H1 (cell line): ENCODE results near the gene TMPRSS11E. TPM values are rescaled to one million over a fixed set of nuclear protein-coding genes. Genes with fewer than 3 reads are reported as not detected.

Experiments
- CTCF ChIA-PET: fragments of 300-600 bp; sonication (Branson Sonifier 250); formaldehyde crosslinking; loops from one replicate; lab custom pipeline; 2021; ENCODE audit not compliant: partially characterized antibody; lab: Charles Lee
- POLR2A ChIA-PET: fragments of 300-600 bp; sonication (Branson Sonifier 250); formaldehyde crosslinking; loops from one replicate; lab custom pipeline; 2021; ENCODE audit warnings: inconsistent platforms; ENCODE audit not compliant: partially characterized antibody; lab: Charles Lee
- DNase-seq, 2 experiments: peaks; one replicate each; pipeline versions ENCODE4 v3.0.0 to v3.0.0-alpha.2; 2010 to 2022; ENCODE audit warnings: low spot score in 2 of 2, low read depth in 1 of 2, mixed read lengths in 1 of 2
- FAIRE-seq: peaks from 2 replicates; lab custom pipeline; 2011; peaks lifted over from hg19 to GRCh38; lab: Jason Lieb, UNC
- H2AFZ ChIP-seq: 2 replicates; pipeline ENCODE4 v1.8.1; 2012; ENCODE audit warnings: low read length, inconsistent platforms
- H2AK5ac ChIP-seq: 2 replicates; pipeline ENCODE4 v1.6.1; 2013; ENCODE audit warnings: low read depth, low read length
- H2BK120ac ChIP-seq: replicated peaks from 2 replicates; pipeline ENCODE3; 2013; ENCODE audit warnings: low read depth, low read length, inconsistent platforms
- H2BK12ac ChIP-seq: 2 replicates; pipeline ENCODE4 v1.6.1; 2013; ENCODE audit warnings: low read depth, low read length
- H2BK15ac ChIP-seq: 2 replicates; pipeline ENCODE4 v1.6.1; 2013; ENCODE audit warnings: low read length
- H2BK20ac ChIP-seq: 2 replicates; pipeline ENCODE4 v1.6.1; 2013; ENCODE audit warnings: low read length
- H2BK5ac ChIP-seq: 2 replicates; pipeline ENCODE4 v1.6.1; 2013; ENCODE audit warnings: low read depth, low read length
- H3K14ac ChIP-seq: 2 replicates; pipeline ENCODE4 v1.6.1; 2013; ENCODE audit warnings: inconsistent platforms; ENCODE audit not compliant: insufficient read length
- H3K18ac ChIP-seq: 2 replicates; pipeline ENCODE4 v1.6.1; 2013; ENCODE audit warnings: low read length; ENCODE audit errors: extremely low read depth
- H3K23ac ChIP-seq: 2 replicates; pipeline ENCODE4 v1.6.1; 2013; ENCODE audit warnings: inconsistent platforms; ENCODE audit not compliant: insufficient read length
- H3K23me2 ChIP-seq: 2 replicates; pipeline ENCODE4 v1.6.1; 2013; ENCODE audit warnings: low read depth, low read length
- H3K27ac ChIP-seq: 2 replicates; pipeline ENCODE4 v1.6.1; 2011; ENCODE audit warnings: low read depth, low read length, inconsistent platforms
- H3K27me3 ChIP-seq, 4 experiments: replicated peaks in 1 of 4; 1 replicate in 1 of 4; 2 replicates in 3 of 4; pipeline versions ENCODE4 v1.6.1 to v1.8.1; 2011 to 2013; ENCODE audit warnings: low read length in 3 of 4, mild to moderate bottlenecking in 3 of 4, inconsistent platforms in 2 of 4, mixed read lengths in 2 of 4, moderate library complexity in 1 of 4; ENCODE audit not compliant: control insufficient read depth in 3 of 4, insufficient read depth in 3 of 4; ENCODE audit errors: extremely low read depth in 1 of 4
- H3K36me3 ChIP-seq, 4 experiments: 2 replicates each; pipeline versions ENCODE4 v1.6.1 to v1.8.1; 2011 to 2013; ENCODE audit warnings: mild to moderate bottlenecking in 4 of 4, low read length in 3 of 4, moderate library complexity in 2 of 4, control low read depth in 1 of 4, inconsistent platforms in 1 of 4; ENCODE audit not compliant: insufficient read depth in 4 of 4, control insufficient read depth in 2 of 4
- H3K4ac ChIP-seq: replicated peaks from 2 replicates; pipeline ENCODE3; 2013; ENCODE audit warnings: low read length, low read depth, mixed read lengths, inconsistent platforms; ENCODE audit not compliant: insufficient read length
- H3K4me1 ChIP-seq, 4 experiments: replicated peaks in 1 of 4; 1 replicate in 1 of 4; 2 replicates in 3 of 4; pipeline versions ENCODE4 v1.6.1 to v1.8.1; 2011 to 2013; ENCODE audit warnings: low read length in 3 of 4, inconsistent platforms in 2 of 4, mixed read lengths in 1 of 4; ENCODE audit not compliant: insufficient read depth in 4 of 4, control insufficient read depth in 3 of 4
- H3K4me2 ChIP-seq, 2 experiments: 2 replicates each; pipeline versions ENCODE4 v1.6.1 to v1.8.1; 2011 to 2013; ENCODE audit warnings: low read depth in 2 of 2, low read length in 2 of 2, control low read depth in 1 of 2, inconsistent platforms in 1 of 2, mild to moderate bottlenecking in 1 of 2; ENCODE audit not compliant: insufficient read depth in 1 of 2
- H3K4me3 ChIP-seq, 4 experiments: fragments of 200-600, 300-600 bp in 1 of 4; sonication (generic), shearing (Covaris generic), sonication (Bioruptor Twin) in 1 of 4; 2 replicates each; pipeline versions ENCODE4 v1.5.1 to v1.8.1; 2011 to 2016; ENCODE audit warnings: low read length in 4 of 4, low read depth in 3 of 4, control low read depth in 2 of 4, inconsistent platforms in 2 of 4, mild to moderate bottlenecking in 2 of 4, mixed read lengths in 1 of 4, moderate library complexity in 1 of 4; ENCODE audit not compliant: insufficient read depth in 2 of 4; ENCODE audit errors: extremely low read depth in 1 of 4
- H3K56ac ChIP-seq: replicated peaks from 2 replicates; pipeline ENCODE3; 2013; ENCODE audit warnings: low read depth, mild to moderate bottlenecking, mixed read lengths, low read length, inconsistent platforms; ENCODE audit not compliant: insufficient read length
- H3K79me1 ChIP-seq: 2 replicates; pipeline ENCODE4 v1.6.1; 2013; ENCODE audit warnings: low read depth, low read length, control low read depth
- H3K79me2 ChIP-seq, 2 experiments: 2 replicates each; pipeline versions ENCODE4 v1.6.1 to v1.8.1; 2012 to 2013; ENCODE audit warnings: low read length in 2 of 2, mild to moderate bottlenecking in 2 of 2, inconsistent platforms in 1 of 2; ENCODE audit not compliant: insufficient read depth in 2 of 2, control insufficient read depth in 1 of 2
- H3K9ac ChIP-seq, 4 experiments: replicated peaks in 1 of 4; 1 replicate in 1 of 4; 2 replicates in 3 of 4; pipeline versions ENCODE4 v1.6.1 to v1.8.1; 2011 to 2013; ENCODE audit warnings: low read depth in 3 of 4, low read length in 3 of 4, control low read depth in 2 of 4, mild to moderate bottlenecking in 2 of 4, moderate library complexity in 2 of 4, inconsistent platforms in 1 of 4; ENCODE audit errors: extremely low read depth in 1 of 4
- H3K9me3 ChIP-seq, 2 experiments: 2 replicates each; pipeline versions ENCODE4 v1.6.1 to v1.8.1; 2012 to 2013; ENCODE audit warnings: mild to moderate bottlenecking in 2 of 2, moderate library complexity in 2 of 2, control low read depth in 1 of 2, inconsistent platforms in 1 of 2, low read depth in 1 of 2, low read length in 1 of 2, mixed read lengths in 1 of 2; ENCODE audit not compliant: insufficient read depth in 2 of 2
- H4K20me1 ChIP-seq, 2 experiments: replicated peaks in 1 of 2; 2 replicates each; pipeline versions ENCODE3 to v1.8.1; 2011 to 2013; ENCODE audit warnings: inconsistent platforms in 2 of 2, low read length in 2 of 2, mild to moderate bottlenecking in 1 of 2; ENCODE audit not compliant: insufficient read depth in 2 of 2, control insufficient read depth in 1 of 2
- H4K5ac ChIP-seq: 2 replicates; pipeline ENCODE4 v1.6.1; 2013; ENCODE audit warnings: low read length, low read depth, mixed read lengths, inconsistent platforms; ENCODE audit not compliant: insufficient read length
- H4K8ac ChIP-seq: 2 replicates; pipeline ENCODE4 v1.8.0; 2013; ENCODE audit warnings: mild to moderate bottlenecking, moderate library complexity, low read length, inconsistent platforms; ENCODE audit not compliant: insufficient read depth; ENCODE audit errors: extremely low read depth
- H4K91ac ChIP-seq: replicated peaks from 2 replicates; pipeline ENCODE3; 2013; ENCODE audit warnings: low read length, mixed read lengths, inconsistent platforms; ENCODE audit not compliant: insufficient read length
- CEBPB ChIP-seq: IDR thresholded peaks from 2 replicates; pipeline ENCODE4 v1.6.1; 2012; ENCODE audit warnings: low read depth, low read length
- CTBP2 ChIP-seq: IDR thresholded peaks from 2 replicates; pipeline ENCODE4 v1.7.0; 2011; ENCODE audit warnings: borderline replicate concordance, mild to moderate bottlenecking, moderate library complexity, mixed read lengths, low read length; ENCODE audit not compliant: insufficient read depth, insufficient read length
- EP300 ChIP-seq, 2 experiments: IDR thresholded peaks; 1 replicate in 1 of 2; 2 replicates in 1 of 2; pipeline ENCODE4 v1.6.1; 2011 to 2012; ENCODE audit warnings: low read depth in 2 of 2, low read length in 2 of 2, mild to moderate bottlenecking in 2 of 2, borderline replicate concordance in 1 of 2, inconsistent platforms in 1 of 2, moderate library complexity in 1 of 2
- EZH2 ChIP-seq: fragments of 200-600 bp; sonication (generic); IDR thresholded peaks from 2 replicates; pipeline ENCODE4 v1.7.1; 2012; ENCODE audit warnings: low read depth, mild to moderate bottlenecking, moderate library complexity, low read length, inconsistent platforms; ENCODE audit not compliant: severe bottlenecking
- FOSL1 ChIP-seq: IDR thresholded peaks from 2 replicates; pipeline ENCODE4 v1.6.1; 2011; ENCODE audit warnings: mild to moderate bottlenecking, low read depth, low read length, moderate library complexity; ENCODE audit not compliant: insufficient read depth
- NANOG ChIP-seq: IDR thresholded peaks from 2 replicates; pipeline ENCODE4 v1.6.1; 2011; ENCODE audit warnings: low read length, low read depth, mild to moderate bottlenecking, inconsistent platforms; ENCODE audit not compliant: insufficient read depth, poor library complexity, severe bottlenecking
- NRF1 ChIP-seq: IDR thresholded peaks from 2 replicates; pipeline ENCODE4 v1.6.1; 2011; ENCODE audit warnings: mild to moderate bottlenecking, low read depth, low read length, improper control_type of control experiment
- POLR2A ChIP-seq, 2 experiments: IDR thresholded peaks; 1 replicate in 1 of 2; 2 replicates in 1 of 2; pipeline ENCODE4 v1.6.1; 2011; ENCODE audit warnings: low read depth in 2 of 2, low read length in 2 of 2, mild to moderate bottlenecking in 2 of 2; ENCODE audit errors: control extremely low read depth in 1 of 2
- SRF ChIP-seq: IDR thresholded peaks from 2 replicates; pipeline ENCODE4 v1.6.1; 2011; ENCODE audit warnings: mild to moderate bottlenecking, low read depth, low read length, moderate library complexity
- TAF7 ChIP-seq: optimal IDR thresholded peaks from 2 replicates; pipeline ENCODE3; 2011; ENCODE audit warnings: low read depth, mild to moderate bottlenecking, inconsistent platforms, low read length, moderate library complexity, borderline replicate concordance
- TBP ChIP-seq: IDR thresholded peaks from 2 replicates; pipeline ENCODE4 v1.6.1; 2011; ENCODE audit warnings: low read depth, low read length, improper control_type of control experiment
- WGBS, 2 experiments: shearing (Covaris generic) in 1 of 2; methylation state at CpG; one replicate each; pipeline versions ENCODE4 v1.1.6 to v1.1.7; 2013 to 2015; ENCODE audit warnings: low lambda C conversion rate in 2 of 2, mixed read lengths in 2 of 2, inconsistent platforms in 1 of 2, low coverage in 1 of 2, missing lambda C conversion rate in 1 of 2; ENCODE audit not compliant: insufficient replicate concordance in 2 of 2, insufficient coverage in 1 of 2, insufficient read length in 1 of 2; ENCODE audit errors: extremely low coverage in 1 of 2, missing lambda C conversion rate in 1 of 2; 5-methylcytosine and 5-hydroxymethylcytosine counted together
- polyA plus RNA-seq, 7 experiments: library from polyadenylated mRNA; depleted of rRNA in 3 of 7; stranded (reverse) in 5 of 7; unstranded in 2 of 7; fragments of >200 nt in 5 of 7; fragments of 200-250 nt in 2 of 7; gene quantifications; 1 replicate in 5 of 7; 2 replicates in 1 of 7; 4 replicates in 1 of 7; pipeline versions ENCODE4 v1.2.1 to v1.2.3, GENCODE V29; 2011 to 2013; ENCODE audit warnings: missing spikeins in 2 of 7, mixed read lengths in 2 of 7
- total RNA-seq: library from RNA; stranded (reverse); fragmentation: NEBNext Ultra II Directional; extraction: Animal tissue kit (Norgen Biotek cat#: 25700); gene quantifications from 2 replicates; pipeline ENCODE4 v1.2.1, GENCODE V29; 2021

TMPRSS11E gene
- total and polyA plus RNA-seq, 2 of the 8 experiments (the other 6 are each of a cell fraction or from before 2014, with no cell fraction given) = 0.38 to 0.71 TPM

DNA sequence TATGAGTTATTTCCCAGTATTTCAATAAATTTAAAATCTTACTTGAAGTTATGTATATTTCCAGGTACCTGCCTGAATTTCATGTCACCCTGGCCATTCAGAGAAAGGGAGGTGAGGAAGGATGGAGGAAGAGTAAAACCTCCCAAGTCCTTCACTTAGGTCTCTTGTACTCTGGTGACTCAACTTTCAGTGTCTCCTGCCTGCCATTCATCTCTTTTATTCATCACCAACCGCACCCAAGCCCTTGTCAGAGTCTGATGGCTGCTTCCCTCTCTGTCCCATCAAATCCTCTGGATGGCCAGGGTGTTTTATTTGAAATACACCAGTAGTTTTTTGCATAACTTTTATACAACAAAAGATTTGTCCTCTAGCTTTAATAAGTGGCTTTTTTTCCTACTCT is 17.8 kb downstream of the TMPRSS11E start:
- H4K8ac ChIP-seq = no peak overlapping the region
- no peak for FAIRE-seq
- CTCF ChIA-PET = no interaction called here
- TF ChIP-seq POLR2A (IDR thresholded peaks at IDR 0.05; ENCODE audit: control extremely low read depth in 1 of 2, low read depth in 2 of 2, low read length in 2 of 2) (no peak), EZH2 (no peak), SRF (no peak), NRF1 (no peak), EP300 (IDR thresholded peaks at IDR 0.05; ENCODE audit: borderline replicate concordance in 1 of 2, low read depth in 2 of 2, low read length in 2 of 2) (no peak), CTBP2 (no peak), FOSL1 (no peak), TBP (no peak), TAF7 (no peak), NANOG (no peak), CEBPB (no peak)
- H3K4me1 ChIP-seq = no peaks in the 10 kb centered on the region; a peak in 1 of 7 replicates
- H3K23me2 ChIP-seq = no peaks in the 10 kb centered on the region
- no peak overlapping the region for H4K5ac ChIP-seq
- POLR2A ChIA-PET = no interaction called here
- no peaks in the 10 kb centered on the region for H3K36me3 ChIP-seq
- no peak overlapping the region for H2BK120ac ChIP-seq
- no peak overlapping the region for H3K14ac ChIP-seq
- no peak overlapping the region for H3K4me3 ChIP-seq
- no peak overlapping the region for H2BK5ac ChIP-seq
- H4K91ac ChIP-seq = no peak overlapping the region
- no peak overlapping the region for H2AK5ac ChIP-seq
- no peak overlapping the region for H3K27ac ChIP-seq
- no peak overlapping the region for H3K4ac ChIP-seq
- H3K18ac ChIP-seq = no peak overlapping the region
- no peak overlapping the region for H3K9ac ChIP-seq
- H3K4me2 ChIP-seq = no peak overlapping the region
- no peaks in the 10 kb centered on the region for H3K9me3 ChIP-seq
- H2BK12ac ChIP-seq = no peak overlapping the region
- WGBS, 2 experiments = 94% methylated on average over 1 of the region's 1 CpG; no CpG with 5 or more reads in 1 of the 2 experiments
- H2AFZ ChIP-seq = 0 out of 2 replicates have a peak overlapping the region, but pooled peaks have one; percentile 10
- no peak overlapping the region for H3K23ac ChIP-seq
- H4K20me1 ChIP-seq = no peaks in the 10 kb centered on the region
- H3K79me2 ChIP-seq = no peaks in the 10 kb centered on the region
- no peak overlapping the region for H2BK20ac ChIP-seq
- DNase-seq = no peak
- H3K79me1 ChIP-seq = no peaks in the 10 kb centered on the region
- no peak overlapping the region for H3K56ac ChIP-seq
- H2BK15ac ChIP-seq = no peak overlapping the region
- no peaks in the 10 kb centered on the region for H3K27me3 ChIP-seq
